Measurements from ENCODE around the gene LRRN4. TPM values are rescaled to one million over a fixed set of nuclear protein-coding genes. Genes with fewer than 3 reads are reported as not detected.

Gene LRRN4
- polyA plus RNA-seq, 2 of the 4 experiments (the other 2 are of a cell fraction): not detected

- Histone ChIP-seq H3K4me3 (no peak overlapping the region), H3K27ac (no peak overlapping the region), H3K9me3 (no peaks in the 10 kb centered on the region), H3K4me1 (no peaks in the 10 kb centered on the region; the same call in 2 of the 3 replicates), H3K4me2 (no peak overlapping the region)
- WGBS (ENCODE audit: missing lambda C conversion rate): 66% methylated on average over 2 of the region's 2 CpGs
- no peak for TF ChIP-seq ELK1 (IDR thresholded peaks at IDR 0.05; ENCODE audit: low read depth, low read length)
- no peak for TF ChIP-seq FOSL2 (IDR thresholded peaks at IDR 0.05)
- TF ChIP-seq FOSL2 (CRISPR knock-in tag; IDR thresholded peaks at IDR 0.05): no peak
- no peak for TF ChIP-seq HOXA7 (CRISPR knock-in tag; IDR thresholded peaks at IDR 0.05)
- TF ChIP-seq FOXS1 (CRISPR knock-in tag; IDR thresholded peaks at IDR 0.05): no peak
- no peak for TF ChIP-seq TFCP2L1 (CRISPR knock-in tag; IDR thresholded peaks at IDR 0.05)
- no peak for TF ChIP-seq GATA3 (IDR thresholded peaks at IDR 0.05; ENCODE audit: borderline replicate concordance)
- no peak for TF ChIP-seq EHF (CRISPR knock-in tag; IDR thresholded peaks at IDR 0.05)
- no peak for TF ChIP-seq EHMT2 (IDR thresholded peaks at IDR 0.05; ENCODE audit: low read depth)
- TF ChIP-seq MYC (IDR thresholded peaks at IDR 0.05; ENCODE audit: borderline replicate concordance, low read length): no peak
- TF ChIP-seq SMC3 (IDR thresholded peaks at IDR 0.05): no peak
- TF ChIP-seq ZFP36 (IDR thresholded peaks at IDR 0.05; ENCODE audit: borderline replicate concordance, partially characterized antibody): no peak
- no peak for TF ChIP-seq PBX3 (IDR thresholded peaks at IDR 0.05)
- TF ChIP-seq EP300 (IDR thresholded peaks at IDR 0.05): no peak
- TF ChIP-seq BHLHE40 (IDR thresholded peaks at IDR 0.05; ENCODE audit: low read depth, low read length): no peak
- TF ChIP-seq MAFK (IDR thresholded peaks at IDR 0.05; ENCODE audit: partially characterized antibody): no peak
- TF ChIP-seq KDM5A (IDR thresholded peaks at IDR 0.05): no peak
- TF ChIP-seq TP53 (CRISPR knock-in tag; IDR thresholded peaks at IDR 0.05): no peak
- TF ChIP-seq ZNF302 (CRISPR knock-in tag; IDR thresholded peaks at IDR 0.05): no peak
- FAIRE-seq: no peak
- DNase-seq (ENCODE audit: low read depth in 1 of 2, low spot score in 1 of 2): no peak
- CTCF ChIA-PET: interaction anchor here (1.5 kb wide), 1 partner anchor 528 kb away, joined by 4 read pairs; no protein-coding TSS in a partner anchor
- ATAC-seq: no peak
- POLR2A ChIA-PET: no interaction called here
Measured at GRCh38 chr20:6057691-6058090, 3.8 kb upstream of the LRRN4 start.

- FAIRE-seq: no peak
- CTCF ChIA-PET: interaction anchor here (1.1 to 1.5 kb wide), 2 partner anchors 528 kb away, joined by 3 to 4 read pairs; no protein-coding TSS in a partner anchor
Measured at GRCh38 chr20:6057139-6057538, 3.3 kb upstream of the LRRN4 start.

GRCh38 chr20:6055981-6056569 lies 2.2 kb upstream of the LRRN4 start:
- DNase-seq (ENCODE audit: low read depth in 1 of 2, low spot score in 1 of 2) (no peak), ATAC-seq (no peak), FAIRE-seq (no peak)
- TF ChIP-seq NR3C1 (IDR thresholded peaks at IDR 0.05): no peak
- ChIA-PET POLR2A (no interaction called here), CTCF (interaction anchor here (1.1 to 1.4 kb wide), 3 partner anchors 21 to 527 kb away, joined by 3 to 5 read pairs (median 5); no protein-coding TSS in a partner anchor)
- H3K27ac ChIP-seq: no peak overlapping the region
- H3K4me2 ChIP-seq: no peak overlapping the region
- H3K9me3 ChIP-seq: no peaks in the 10 kb centered on the region
- 72% methylated on average over 9 of the region's 9 CpGs for WGBS (ENCODE audit: missing lambda C conversion rate)
- no peak overlapping the region for H3K4me3 ChIP-seq
- peaks cover 4% of the 10 kb centered on the region; the same call in 2 of the 3 replicates for H3K4me1 ChIP-seq

More at GRCh38 chr20:6057139-6057538, 3.3 kb upstream of the LRRN4 start:
- 76% methylated on average over 2 of the region's 2 CpGs for WGBS (ENCODE audit: missing lambda C conversion rate)
- no peak overlapping the region for H3K4me3 ChIP-seq
- POLR2A ChIA-PET: no interaction called here
- H3K4me1 ChIP-seq: peaks cover 4% of the 10 kb centered on the region; the same call in 2 of the 3 replicates
- no peak for ATAC-seq
- TF ChIP-seq MAX (IDR thresholded peaks at IDR 0.05): no peak
- TF ChIP-seq FOSB (CRISPR knock-in tag; IDR thresholded peaks at IDR 0.05): no peak
- TF ChIP-seq TFCP2L1 (CRISPR knock-in tag; IDR thresholded peaks at IDR 0.05): no peak
- no peak overlapping the region for H3K4me2 ChIP-seq
- DNase-seq (ENCODE audit: low read depth in 1 of 2, low spot score in 1 of 2): no peak
- no peak overlapping the region for H3K27ac ChIP-seq
- no peaks in the 10 kb centered on the region for H3K9me3 ChIP-seq

All from A549 (cell line).